Loucy (cell line): ENCODE measurements around the gene PROK1.
"Not testable (repeated sequence)": the region's sequence is repeated elsewhere in the genome, so short reads cannot be mapped to it uniquely, and the experiment has no call there.

Experiments used
- H2AFZ ChIP-seq: fragments of 200-600 bp; sonication (generic); 2 replicates; pipeline ENCODE4 v1.6.0; 2016; ENCODE audit warnings: antibody characterized with exemption, mild to moderate bottlenecking, low read length, moderate library complexity
- H3F3A ChIP-seq: fragments of 200-600 bp; 2 replicates; pipeline ENCODE4 v1.6.0; 2016; ENCODE audit warnings: antibody characterized with exemption, low read depth, mild to moderate bottlenecking
- H3K27me3 ChIP-seq: fragments of 200-600 bp; sonication (generic); 2 replicates; pipeline ENCODE4 v1.6.1; 2014; ENCODE audit warnings: low read length, mild to moderate bottlenecking; ENCODE audit not compliant: insufficient read depth, poor library complexity, severe bottlenecking
- H3K36me3 ChIP-seq: fragments of 200-600 bp; sonication (generic); 2 replicates; pipeline ENCODE4 v1.6.1; 2016; ENCODE audit warnings: low read length; ENCODE audit not compliant: insufficient read depth
- H3K4me1 ChIP-seq: fragments of 200-600 bp; sonication (generic); 2 replicates; pipeline ENCODE4 v1.5.1; 2014; ENCODE audit warnings: low read length, mild to moderate bottlenecking; ENCODE audit not compliant: insufficient read depth, poor library complexity, severe bottlenecking
- H3K4me2 ChIP-seq: fragments of 200-600 bp; sonication (generic); 2 replicates; pipeline ENCODE4 v1.6.0; 2014; ENCODE audit warnings: antibody characterized with exemption, low read length, low read depth, mild to moderate bottlenecking; ENCODE audit not compliant: poor library complexity, severe bottlenecking
- H3K4me3 ChIP-seq: fragments of 200-600 bp; sonication (generic); 2 replicates; pipeline ENCODE4 v1.5.1; 2014; ENCODE audit warnings: low read length, mild to moderate bottlenecking, mixed read lengths; ENCODE audit not compliant: poor library complexity, severe bottlenecking
- H3K79me2 ChIP-seq: fragments of 200-600 bp; sonication (generic); 2 replicates; pipeline ENCODE4 v1.6.1; 2014; ENCODE audit warnings: low read length; ENCODE audit not compliant: insufficient read depth
- H3K9ac ChIP-seq: fragments of 200-600 bp; sonication (generic); 2 replicates; pipeline ENCODE4 v1.6.0; 2014; ENCODE audit warnings: mild to moderate bottlenecking, low read depth, low read length, moderate library complexity; ENCODE audit not compliant: poor library complexity, severe bottlenecking
- H3K9me2 ChIP-seq: fragments of 200-600 bp; sonication (generic); replicated peaks from 2 replicates; pipeline ENCODE4 v1.6.1; 2016; ENCODE audit warnings: low read depth, low read length, mixed read lengths
- H3K9me3 ChIP-seq: fragments of 200-600 bp; sonication (generic); 2 replicates; pipeline ENCODE4 v1.6.1; 2014; ENCODE audit warnings: mild to moderate bottlenecking, antibody characterized with exemption, low read length, low read depth; ENCODE audit not compliant: insufficient read depth
- H4K20me1 ChIP-seq: fragments of 200-600 bp; sonication (generic); 2 replicates; pipeline ENCODE4 v1.6.0; 2014; ENCODE audit warnings: antibody characterized with exemption, low read length, mild to moderate bottlenecking; ENCODE audit not compliant: insufficient read depth, poor library complexity, severe bottlenecking
- EZH2phosphoT487 ChIP-seq: fragments of 200-600 bp; IDR thresholded peaks from 2 replicates; pipeline ENCODE4 v1.6.1; 2018; ENCODE audit warnings: antibody characterized with exemption, mild to moderate bottlenecking, moderate library complexity, borderline replicate concordance
- TF ChIP-seq, protein P1 (sequence below): fragments of 200-600 bp; sonication (generic); conservative IDR thresholded peaks from 2 replicates; pipeline ENCODE4 v1.5.1; 2014; ENCODE audit warnings: mild to moderate bottlenecking, antibody characterized with exemption, low read length

PROK1 gene, protein sequence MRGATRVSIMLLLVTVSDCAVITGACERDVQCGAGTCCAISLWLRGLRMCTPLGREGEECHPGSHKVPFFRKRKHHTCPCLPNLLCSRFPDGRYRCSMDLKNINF

DNA sequence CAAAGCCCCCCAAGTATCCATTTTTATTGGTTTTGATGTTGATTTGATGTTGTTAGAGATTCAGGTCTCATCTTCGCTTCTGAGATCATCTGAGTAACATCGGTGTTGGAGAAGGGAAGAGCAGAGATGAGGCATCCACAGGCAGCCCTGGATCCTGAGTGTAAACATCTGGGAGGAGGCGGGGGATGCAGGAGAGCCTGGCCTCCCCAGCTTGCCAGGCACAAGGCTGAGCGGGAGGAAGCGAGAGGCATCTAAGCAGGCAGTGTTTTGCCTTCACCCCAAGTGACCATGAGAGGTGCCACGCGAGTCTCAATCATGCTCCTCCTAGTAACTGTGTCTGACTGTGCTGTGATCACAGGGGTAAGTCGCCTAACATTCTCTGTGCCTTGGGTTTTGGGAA is at the start of gene PROK1:
TSS of gene PROK1 (plus strand) at position 221 of the 400 bp plus-strand sequence. CDS start at position 289, 68 bp downstream.
- H2AFZ ChIP-seq = no peak within 1 kb of the TSS
- no peaks in the 10 kb centered on the region for H4K20me1 ChIP-seq
- H3K9ac ChIP-seq = no peak within 1 kb of the TSS
- no peak within 1 kb of the TSS for H3K4me2 ChIP-seq
- TF ChIP-seq, protein P1, sequence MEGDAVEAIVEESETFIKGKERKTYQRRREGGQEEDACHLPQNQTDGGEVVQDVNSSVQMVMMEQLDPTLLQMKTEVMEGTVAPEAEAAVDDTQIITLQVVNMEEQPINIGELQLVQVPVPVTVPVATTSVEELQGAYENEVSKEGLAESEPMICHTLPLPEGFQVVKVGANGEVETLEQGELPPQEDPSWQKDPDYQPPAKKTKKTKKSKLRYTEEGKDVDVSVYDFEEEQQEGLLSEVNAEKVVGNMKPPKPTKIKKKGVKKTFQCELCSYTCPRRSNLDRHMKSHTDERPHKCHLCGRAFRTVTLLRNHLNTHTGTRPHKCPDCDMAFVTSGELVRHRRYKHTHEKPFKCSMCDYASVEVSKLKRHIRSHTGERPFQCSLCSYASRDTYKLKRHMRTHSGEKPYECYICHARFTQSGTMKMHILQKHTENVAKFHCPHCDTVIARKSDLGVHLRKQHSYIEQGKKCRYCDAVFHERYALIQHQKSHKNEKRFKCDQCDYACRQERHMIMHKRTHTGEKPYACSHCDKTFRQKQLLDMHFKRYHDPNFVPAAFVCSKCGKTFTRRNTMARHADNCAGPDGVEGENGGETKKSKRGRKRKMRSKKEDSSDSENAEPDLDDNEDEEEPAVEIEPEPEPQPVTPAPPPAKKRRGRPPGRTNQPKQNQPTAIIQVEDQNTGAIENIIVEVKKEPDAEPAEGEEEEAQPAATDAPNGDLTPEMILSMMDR = no peak
- TF ChIP-seq EZH2phosphoT487 = no peak
- H3K9me2 ChIP-seq = no peaks in the 10 kb centered on the region
- H3K36me3 ChIP-seq = no peaks in the 10 kb centered on the region
- no peaks in the 10 kb centered on the region for H3K79me2 ChIP-seq
- no peaks in the 10 kb centered on the region for H3K9me3 ChIP-seq
- H3K4me1 ChIP-seq = no peaks in the 10 kb centered on the region
- H3F3A ChIP-seq = no peaks in the 10 kb centered on the region
- no peaks in the 10 kb centered on the region for H3K27me3 ChIP-seq
- no peak within 1 kb of the TSS for H3K4me3 ChIP-seq

DNA sequence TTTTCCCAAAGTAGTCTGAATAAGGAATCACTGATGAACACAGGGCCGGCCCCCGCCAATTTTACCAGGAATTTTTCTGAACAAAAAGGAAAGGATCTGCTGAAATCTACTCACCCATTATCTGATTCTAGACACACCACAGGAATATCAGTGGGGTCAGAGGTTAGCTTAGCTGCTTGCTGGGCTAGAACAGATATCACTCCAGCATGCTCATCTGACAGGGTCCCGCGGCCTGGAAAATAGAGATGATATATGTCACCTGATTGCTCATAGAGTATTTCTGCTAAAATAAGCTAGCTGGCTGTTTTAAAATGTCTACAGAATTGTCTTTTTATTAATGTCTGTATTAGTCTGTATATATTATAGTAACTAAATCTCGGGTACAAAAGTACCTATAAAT is 47.1 kb upstream of the PROK1 start:
- H3K36me3 ChIP-seq = peaks cover 42% of the 10 kb centered on the region

DNA sequence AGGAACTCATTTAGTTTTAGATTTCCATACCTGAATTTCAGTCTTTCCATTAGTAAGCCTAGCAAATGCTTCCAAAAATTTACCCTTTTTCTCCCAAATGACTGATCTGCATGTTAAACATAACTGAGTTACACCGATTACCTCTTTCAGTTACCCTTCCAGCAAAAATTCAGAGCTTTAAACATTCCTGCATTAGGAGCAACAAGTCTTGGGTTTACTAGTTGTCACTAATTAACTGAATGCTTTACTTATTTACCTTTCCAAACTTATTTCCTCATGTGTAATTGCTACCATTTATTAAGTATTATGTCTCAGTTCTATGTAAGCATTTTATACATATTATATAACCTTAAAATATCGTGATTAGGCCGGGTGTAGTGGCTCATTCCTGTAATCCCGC is 46.5 kb upstream of the PROK1 start:
- TF ChIP-seq EZH2phosphoT487 = no peak
- TF ChIP-seq, protein P1 = no peak
- H4K20me1 ChIP-seq = peaks cover 16% of the 10 kb centered on the region
- no peaks in the 10 kb centered on the region for H3K9me3 ChIP-seq
- H3K4me1 ChIP-seq = peaks cover 22% of the 10 kb centered on the region
- H3F3A ChIP-seq = no peaks in the 10 kb centered on the region
- H3K4me2 ChIP-seq = no peak overlapping the region
- H3K9me2 ChIP-seq = no peaks in the 10 kb centered on the region
- no peak overlapping the region for H2AFZ ChIP-seq
- H3K27me3 ChIP-seq = no peaks in the 10 kb centered on the region
- peaks cover 33% of the 10 kb centered on the region for H3K79me2 ChIP-seq
- no peak overlapping the region for H3K4me3 ChIP-seq
- peaks cover 42% of the 10 kb centered on the region for H3K36me3 ChIP-seq
- H3K9ac ChIP-seq = no peak overlapping the region

More for the DNA sequence above, 47.1 kb upstream of the PROK1 start:
- H2AFZ ChIP-seq = no peak overlapping the region
- H3K9me2 ChIP-seq = no peaks in the 10 kb centered on the region
- no peaks in the 10 kb centered on the region for H3K9me3 ChIP-seq
- H3K4me3 ChIP-seq = no peak overlapping the region
- H3K27me3 ChIP-seq = no peaks in the 10 kb centered on the region
- H3K79me2 ChIP-seq = peaks cover 33% of the 10 kb centered on the region
- TF ChIP-seq, protein P1 = no peak
- no peak for TF ChIP-seq EZH2phosphoT487
- no peak overlapping the region for H3K4me2 ChIP-seq
- H3K9ac ChIP-seq = no peak overlapping the region
- no peaks in the 10 kb centered on the region for H3F3A ChIP-seq
- peaks cover 20% of the 10 kb centered on the region for H3K4me1 ChIP-seq
- peaks cover 16% of the 10 kb centered on the region for H4K20me1 ChIP-seq

DNA sequence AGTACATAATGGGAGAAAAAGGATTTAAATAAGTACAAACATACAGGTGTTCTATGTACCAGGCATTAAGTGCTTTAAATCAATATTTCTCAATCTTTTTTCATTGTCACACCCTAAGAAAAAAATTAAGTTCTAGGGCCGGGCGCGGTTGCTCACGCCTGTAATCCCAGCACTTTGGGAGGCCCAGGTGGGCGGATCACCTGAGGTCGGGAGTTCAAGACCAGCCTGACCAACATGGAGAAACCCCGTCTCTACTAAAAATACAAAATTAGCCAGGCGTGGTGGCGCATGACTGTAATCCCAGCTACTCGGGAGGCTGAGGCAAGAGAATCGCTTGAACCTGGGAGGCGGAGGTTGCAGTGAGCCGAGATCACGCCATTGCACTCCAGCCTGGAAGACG is 44.5 kb upstream of the PROK1 start:
- peaks cover 31% of the 10 kb centered on the region; the same call in 1 of the 2 replicates for H3K36me3 ChIP-seq
- H3K9me3 ChIP-seq, H3K9me2 ChIP-seq, H2AFZ ChIP-seq, H3F3A ChIP-seq, H3K27me3 ChIP-seq: not testable (repeated sequence)
- H3K79me2 ChIP-seq = peaks cover 33% of the 10 kb centered on the region
- peak overlapping the region; percentile 94 for H3K9ac ChIP-seq
- H3K4me2 ChIP-seq = peak overlapping the region; percentile 78
- peaks cover 22% of the 10 kb centered on the region for H3K4me1 ChIP-seq
- H3K4me3 ChIP-seq = peak overlapping the region; percentile 95
- peaks cover 16% of the 10 kb centered on the region for H4K20me1 ChIP-seq
